HFFc6 (cell line): ENCODE data around the gene SEPTIN11. TPM values are rescaled to one million over a fixed set of nuclear protein-coding genes. Genes with fewer than 3 reads are reported as not detected.

Experiments used
- DNase-seq: peaks from one replicate; pipeline ENCODE4 v3.0.0-alpha.2; 2018
- H3K27ac Mint-ChIP-seq: 2 replicates; pipeline ENCODE4 v1.8.0; 2020; ENCODE audit warnings: mild to moderate bottlenecking, mixed read lengths
- H3K27me3 Mint-ChIP-seq: 2 replicates; pipeline ENCODE4 v1.8.0; 2021; ENCODE audit warnings: mild to moderate bottlenecking, moderate library complexity, mixed read lengths; ENCODE audit not compliant: insufficient read depth
- H3K36me3 Mint-ChIP-seq: 2 replicates; pipeline ENCODE4 v1.8.0; 2021; ENCODE audit warnings: low read depth, mixed read lengths
- H3K4me1 Mint-ChIP-seq: 2 replicates; pipeline ENCODE4 v1.8.0; 2020; ENCODE audit warnings: low read depth, mixed read lengths
- H3K4me3 Mint-ChIP-seq: 2 replicates; pipeline ENCODE4 v1.8.0; 2020; ENCODE audit warnings: mild to moderate bottlenecking, moderate library complexity, mixed read lengths
- H3K9me3 Mint-ChIP-seq: 2 replicates; pipeline ENCODE4 v1.8.0; 2020; ENCODE audit warnings: mild to moderate bottlenecking, mixed read lengths
- CTCF ChIP-seq: fragments of 200-600 bp; sonication (generic); IDR thresholded peaks from 2 replicates; pipeline ENCODE4 v1.5.0; 2021; ENCODE audit warnings: antibody characterized with exemption, mild to moderate bottlenecking
- total RNA-seq, 6 experiments: library from RNA; stranded (reverse); fragmentation: NEBNext Ultra II Directional; extraction: Animal tissue kit (Norgen Biotek cat#: 25700); gene quantifications; 2 replicates in 1 of 6; 3 replicates in 5 of 6; pipeline ENCODE4 v1.2.3, GENCODE V29; 2021

SEPTIN11 gene
- total RNA-seq, 6 experiments from 2014 or later = 563 to 907 (median 620) TPM

- H3K4me1 Mint-ChIP-seq = peaks cover 100% of the 10 kb centered on the region
- H3K27ac Mint-ChIP-seq = peak overlapping the region; percentile 90
These were observed 32.1 kb downstream of the SEPTIN11 start for GRCh38 chr4:76981644-76982043.

GRCh38 chr4:76982638-76983584 lies 33.4 kb downstream of the SEPTIN11 start:
- Mint-ChIP-seq H3K4me3 (peak overlapping the region; percentile 84), H3K9me3 (peaks cover 6% of the 10 kb centered on the region), H3K36me3 (peaks cover 66% of the 10 kb centered on the region), H3K27ac (peak overlapping the region; percentile 90), H3K4me1 (peaks cover 100% of the 10 kb centered on the region), H3K27me3 (peaks cover 27% of the 10 kb centered on the region)
- no peak for DNase-seq
- peak; percentile 65 for TF ChIP-seq CTCF

More at GRCh38 chr4:76981644-76982043, 32.1 kb downstream of the SEPTIN11 start:
- Mint-ChIP-seq H3K27me3 (peaks cover 23% of the 10 kb centered on the region), H3K36me3 (peaks cover 72% of the 10 kb centered on the region), H3K4me3 (peak overlapping the region; percentile 84), H3K9me3 (peaks cover 6% of the 10 kb centered on the region)
- no peak for TF ChIP-seq CTCF
- DNase-seq = no peak

- H3K27me3 Mint-ChIP-seq = peaks cover 27% of the 10 kb centered on the region
- H3K4me3 Mint-ChIP-seq = peak overlapping the region; percentile 84
- H3K27ac Mint-ChIP-seq = peak overlapping the region; percentile 90
- H3K9me3 Mint-ChIP-seq = peaks cover 2% of the 10 kb centered on the region
- peaks cover 100% of the 10 kb centered on the region for H3K4me1 Mint-ChIP-seq
- H3K36me3 Mint-ChIP-seq = peaks cover 65% of the 10 kb centered on the region
- DNase-seq = peak; percentile 50
- peak; percentile 70 for TF ChIP-seq CTCF
These were observed 34.6 kb downstream of the SEPTIN11 start for GRCh38 chr4:76984127-76984526.

GRCh38 chr4:76984788-76985211 lies 35.2 kb downstream of the SEPTIN11 start:
- Mint-ChIP-seq H3K27me3 (peaks cover 24% of the 10 kb centered on the region), H3K4me1 (peaks cover 96% of the 10 kb centered on the region), H3K27ac (peak overlapping the region; percentile 90), H3K4me3 (peak overlapping the region; percentile 84), H3K9me3 (peaks cover 2% of the 10 kb centered on the region), H3K36me3 (peaks cover 62% of the 10 kb centered on the region)
- peak; percentile 99 for DNase-seq
- no peak for TF ChIP-seq CTCF

- peak overlapping the region; percentile 84 for H3K4me3 Mint-ChIP-seq
- H3K27me3 Mint-ChIP-seq = peaks cover 34% of the 10 kb centered on the region
- peaks cover 12% of the 10 kb centered on the region for H3K9me3 Mint-ChIP-seq
- no peak for TF ChIP-seq CTCF
- peaks cover 96% of the 10 kb centered on the region for H3K4me1 Mint-ChIP-seq
- peak overlapping the region; percentile 90 for H3K27ac Mint-ChIP-seq
- DNase-seq = peak; percentile 95
- H3K36me3 Mint-ChIP-seq = peaks cover 58% of the 10 kb centered on the region
These were observed 37.6 kb downstream of the SEPTIN11 start for GRCh38 chr4:76987153-76987591.
